Large intestine (tissue), 3 donors: ENCODE data around the gene LPP. TPM values are rescaled to one million over a fixed set of nuclear protein-coding genes. Genes with fewer than 3 reads are reported as not detected.
"Not testable (repeated sequence)": the region's sequence is repeated elsewhere in the genome, so short reads cannot be mapped to it uniquely, and the experiment has no call there.

Source experiments
- DNase-seq, 2 donors: peaks; one replicate each; pipeline versions ENCODE4 v3.0.0 to v3.0.0-alpha.2; 2013
- H3K27ac ChIP-seq: one replicate; pipeline ENCODE4 v1.5.1; 2013; ENCODE audit warnings: low read length
- H3K27me3 ChIP-seq: 2 replicates; pipeline ENCODE4 v1.6.1; 2013; ENCODE audit warnings: low read length; ENCODE audit not compliant: control insufficient read depth, insufficient read depth
- H3K36me3 ChIP-seq: 2 replicates; pipeline ENCODE4 v1.6.1; 2013; ENCODE audit warnings: low read length; ENCODE audit not compliant: control insufficient read depth, insufficient read depth
- H3K4me1 ChIP-seq: one replicate; pipeline ENCODE4 v1.6.1; 2013; ENCODE audit warnings: low read length; ENCODE audit not compliant: control insufficient read depth, insufficient read depth
- H3K4me3 ChIP-seq: one replicate; pipeline ENCODE4 v1.5.1; 2013; ENCODE audit warnings: low read length
- H3K9me3 ChIP-seq: one replicate; pipeline ENCODE4 v1.6.1; 2013; ENCODE audit warnings: mild to moderate bottlenecking, low read depth, low read length, moderate library complexity; ENCODE audit not compliant: control insufficient read depth
- WGBS: methylation state at CpG from one replicate; pipeline ENCODE4 v1.1.5; 2013; ENCODE audit warnings: low lambda C conversion rate; ENCODE audit not compliant: insufficient coverage; 5-methylcytosine and 5-hydroxymethylcytosine counted together
- polyA plus RNA-seq: library from polyadenylated mRNA; unstranded; fragments of 120-200 nt; gene quantifications from one replicate; pipeline ENCODE4 v1.2.1, GENCODE V29; 2013

Gene LPP
- polyA plus RNA-seq, 1 donor: 41.2 TPM

DNA sequence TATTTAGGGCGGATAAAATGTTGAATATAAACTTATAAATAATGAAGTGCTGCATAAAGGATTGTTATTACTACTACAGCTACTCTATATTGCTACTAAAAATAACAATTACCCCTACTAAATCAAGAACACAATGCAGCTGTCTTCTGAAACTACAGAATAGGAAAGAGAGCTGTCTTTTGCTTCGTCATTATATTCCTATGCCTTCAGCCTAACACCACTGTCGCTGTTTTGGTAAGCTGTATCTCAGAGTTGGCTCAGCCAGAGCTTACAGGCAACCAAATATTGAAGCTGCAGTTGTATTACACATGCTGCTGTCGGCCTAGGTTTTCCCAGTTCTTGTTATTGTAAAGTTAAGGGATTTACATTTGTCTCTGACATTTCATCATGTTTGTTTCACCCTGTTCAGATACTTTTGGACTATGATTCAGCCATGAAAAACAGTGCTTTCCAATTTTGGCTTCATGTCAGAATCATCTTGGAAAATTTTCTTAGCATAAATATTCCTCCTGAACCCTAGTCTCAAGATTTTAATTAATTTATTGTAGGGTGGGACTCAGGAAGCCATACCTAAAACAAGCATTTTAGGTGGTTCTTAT is 31.3 kb upstream of the LPP start:
- peak overlapping the region; percentile 4 for H3K27ac ChIP-seq
- no peaks in the 10 kb centered on the region for H3K9me3 ChIP-seq
- no peaks in the 10 kb centered on the region for H3K27me3 ChIP-seq
- H3K36me3 ChIP-seq: no peaks in the 10 kb centered on the region
- no peak overlapping the region for H3K4me3 ChIP-seq
- peaks cover 16% of the 10 kb centered on the region for H3K4me1 ChIP-seq
- 80% methylated on average over 1 of the region's 4 CpGs for WGBS
- DNase-seq: no peak

DNA sequence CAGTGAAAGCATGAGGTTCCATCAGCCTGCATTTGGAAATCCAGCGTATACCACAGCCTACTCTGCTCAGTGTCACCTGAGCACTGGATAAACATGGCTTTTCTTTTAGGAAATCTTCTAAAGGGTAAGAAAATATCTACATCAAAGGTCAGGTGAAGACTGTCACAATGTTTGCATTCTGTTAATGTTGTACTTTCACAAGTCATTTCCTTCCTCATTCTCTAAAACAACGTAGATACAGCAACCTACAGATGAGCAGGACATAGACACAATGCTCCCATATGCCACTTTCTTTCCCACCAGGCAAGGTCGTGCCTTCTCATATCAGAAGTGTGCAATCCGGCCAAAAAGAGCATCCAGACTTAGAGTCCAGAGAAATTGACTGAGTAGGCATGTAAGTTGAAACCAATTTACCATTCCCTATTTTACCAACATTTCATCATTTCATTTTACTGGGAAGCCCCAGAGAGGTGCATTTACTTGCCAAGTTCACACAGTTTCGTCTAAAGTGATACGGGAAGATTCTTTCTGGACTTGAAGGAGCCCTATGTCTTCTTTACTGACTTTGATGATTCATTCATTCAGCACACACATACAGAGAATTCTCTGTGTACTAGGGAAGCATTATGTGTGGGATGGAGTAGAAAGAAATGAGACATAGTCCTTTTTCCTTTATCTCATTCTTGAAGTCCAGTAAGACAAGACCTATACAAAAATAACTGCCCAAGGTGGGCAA is 30.6 kb upstream of the LPP start:
- Histone ChIP-seq H3K4me3 (no peak overlapping the region), H3K27ac (peak overlapping the region; percentile 41), H3K36me3 (no peaks in the 10 kb centered on the region), H3K27me3 (no peaks in the 10 kb centered on the region), H3K9me3 (no peaks in the 10 kb centered on the region), H3K4me1 (peaks cover 16% of the 10 kb centered on the region)
- 100% methylated on average over 2 of the region's 6 CpGs for WGBS
- DNase-seq: peak; percentile 25 to 64

DNA sequence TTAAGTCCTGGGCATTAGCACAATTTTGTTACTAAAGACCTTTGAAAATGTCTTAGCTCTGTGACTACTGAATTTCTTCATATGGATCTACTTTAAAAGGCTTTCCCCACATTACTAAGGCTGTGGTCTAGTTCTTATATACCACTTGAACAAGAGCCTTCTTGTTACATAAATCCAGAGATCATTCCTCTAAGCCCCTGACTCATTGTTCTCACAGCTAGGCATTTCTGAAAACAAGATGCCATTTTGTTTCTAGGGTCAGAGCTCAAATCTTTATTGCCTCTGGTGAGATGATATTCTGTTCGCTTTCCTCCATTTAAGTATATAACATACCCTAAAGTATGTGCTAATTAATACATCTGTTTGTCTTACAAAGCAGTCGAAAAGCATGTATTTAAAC is 29.8 kb upstream of the LPP start:
- no CpG with 5 or more reads among the region's 2 CpGs for WGBS
- H3K27ac ChIP-seq: no peak overlapping the region
- H3K27me3 ChIP-seq: no peaks in the 10 kb centered on the region
- peak in 1 of 2 donors; percentile 11 for DNase-seq
- H3K9me3 ChIP-seq: no peaks in the 10 kb centered on the region
- no peak overlapping the region for H3K4me3 ChIP-seq
- H3K36me3 ChIP-seq: no peaks in the 10 kb centered on the region
- peaks cover 16% of the 10 kb centered on the region for H3K4me1 ChIP-seq

GRCh38 chr3:188125076-188125475 is 28.9 kb upstream of the LPP start:
- H3K4me1 ChIP-seq: peaks cover 16% of the 10 kb centered on the region
- peak overlapping the region; percentile 36 for H3K27ac ChIP-seq
- no peak overlapping the region for H3K4me3 ChIP-seq
- no peaks in the 10 kb centered on the region for H3K36me3 ChIP-seq
- DNase-seq: peak; percentile 42 to 78
- H3K27me3 ChIP-seq: no peaks in the 10 kb centered on the region
- WGBS: 100% methylated on average over 1 of the region's 3 CpGs
- H3K9me3 ChIP-seq: no peaks in the 10 kb centered on the region

GRCh38 chr3:188126276-188126675 is 27.7 kb upstream of the LPP start:
- Histone ChIP-seq H3K27me3 (no peaks in the 10 kb centered on the region), H3K4me1 (peaks cover 16% of the 10 kb centered on the region), H3K9me3 (no peaks in the 10 kb centered on the region), H3K36me3 (no peaks in the 10 kb centered on the region), H3K27ac (no peak overlapping the region), H3K4me3 (no peak overlapping the region)
- WGBS: no CpG with 5 or more reads among the region's 2 CpGs
- peak in 1 of 2 donors; percentile 14 for DNase-seq

DNA sequence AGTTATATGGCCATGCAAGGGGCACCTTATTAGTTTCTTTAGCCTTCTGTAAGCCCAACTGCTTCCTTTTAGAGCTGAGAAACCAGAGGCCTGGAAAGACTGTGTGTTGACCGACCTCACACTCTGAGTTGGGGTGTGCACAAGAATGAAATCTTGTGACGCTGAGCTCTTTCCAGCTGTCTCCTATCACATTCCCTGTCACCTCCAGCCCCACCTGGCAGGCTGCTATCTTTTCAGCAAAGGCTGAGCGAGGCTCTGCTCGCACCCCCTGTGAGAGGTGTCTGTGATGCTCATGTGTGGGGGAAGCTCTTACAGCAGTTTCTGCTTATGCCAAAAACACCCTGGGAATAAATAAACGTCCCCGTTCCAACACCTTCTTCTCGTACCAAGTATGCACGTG is 27.0 kb upstream of the LPP start:
- peak in 1 of 2 donors; percentile 59 for DNase-seq
- H3K36me3 ChIP-seq: no peaks in the 10 kb centered on the region
- H3K4me1 ChIP-seq: peaks cover 16% of the 10 kb centered on the region
- H3K27ac ChIP-seq: no peak overlapping the region
- H3K4me3 ChIP-seq: no peak overlapping the region
- 83% methylated on average over 4 of the region's 8 CpGs for WGBS
- H3K27me3 ChIP-seq: no peaks in the 10 kb centered on the region
- no peaks in the 10 kb centered on the region for H3K9me3 ChIP-seq

DNA sequence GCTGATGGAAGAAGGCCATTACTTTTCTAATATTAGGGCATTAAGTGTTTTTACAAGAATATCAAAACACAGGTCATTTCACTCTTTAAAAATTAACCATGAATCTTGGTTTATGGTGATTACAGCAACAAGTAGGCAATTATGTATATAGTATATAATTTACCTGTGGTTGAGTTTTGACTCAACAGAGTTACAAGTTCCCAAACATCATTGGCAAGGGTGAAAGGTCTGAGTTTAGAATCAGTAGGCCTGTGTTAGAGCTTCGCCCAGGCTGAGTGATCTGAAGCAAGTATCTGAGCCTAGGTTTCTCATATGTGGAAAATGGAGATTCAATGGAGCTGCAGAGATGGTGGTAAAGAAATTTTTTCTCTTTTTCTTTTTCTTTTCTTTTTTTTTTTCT is 25.1 kb upstream of the LPP start:
- H3K27me3 ChIP-seq: no peaks in the 10 kb centered on the region
- no peak overlapping the region for H3K27ac ChIP-seq
- H3K4me1 ChIP-seq: peaks cover 11% of the 10 kb centered on the region
- peak in 1 of 2 donors; percentile 32 for DNase-seq
- no peaks in the 10 kb centered on the region for H3K9me3 ChIP-seq
- H3K4me3 ChIP-seq: no peak overlapping the region
- WGBS: no CpG with 5 or more reads among the region's 1 CpG
- no peaks in the 10 kb centered on the region for H3K36me3 ChIP-seq

GRCh38 chr3:188131023-188131422 is 22.9 kb upstream of the LPP start:
- not testable (repeated sequence) for DNase-seq, H3K36me3 ChIP-seq, H3K27me3 ChIP-seq, H3K27ac ChIP-seq, H3K4me3 ChIP-seq, H3K9me3 ChIP-seq, H3K4me1 ChIP-seq
- no CpG with 5 or more reads among the region's 2 CpGs for WGBS

DNA sequence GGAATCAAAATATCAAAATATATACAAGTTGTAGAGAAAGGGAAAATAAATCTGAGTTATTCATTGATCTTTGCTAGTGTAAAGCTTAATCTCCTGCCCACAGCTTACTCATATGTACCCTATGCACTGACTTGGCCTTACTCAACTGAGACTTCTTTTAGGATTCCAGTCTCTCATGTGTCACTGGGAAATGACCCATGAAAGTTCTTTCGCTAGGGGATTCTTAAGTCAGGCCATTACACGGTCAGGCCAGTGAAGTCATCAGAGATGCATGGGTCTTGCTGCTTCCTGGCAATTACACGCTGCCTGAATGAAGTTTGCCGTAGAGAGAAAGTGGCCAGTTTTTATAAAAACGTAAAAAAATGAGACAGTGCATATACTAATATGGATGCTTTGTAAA is 20.7 kb upstream of the LPP start:
- WGBS: 100% methylated on average over 1 of the region's 5 CpGs
- Histone ChIP-seq H3K9me3 (no peaks in the 10 kb centered on the region), H3K4me3 (no peak overlapping the region), H3K27ac (no peak overlapping the region), H3K27me3 (no peaks in the 10 kb centered on the region), H3K4me1 (no peaks in the 10 kb centered on the region), H3K36me3 (no peaks in the 10 kb centered on the region)
- DNase-seq: no peak

- DNase-seq: no peak
- no peaks in the 10 kb centered on the region for H3K36me3 ChIP-seq
- no peaks in the 10 kb centered on the region for H3K27me3 ChIP-seq
- WGBS: no CpG with 5 or more reads among the region's 6 CpGs
- no peak overlapping the region for H3K4me3 ChIP-seq
- H3K27ac ChIP-seq: no peak overlapping the region
- H3K4me1 ChIP-seq: no peaks in the 10 kb centered on the region
- no peaks in the 10 kb centered on the region for H3K9me3 ChIP-seq
These were observed 20.3 kb upstream of the LPP start for GRCh38 chr3:188133646-188134045.

DNA sequence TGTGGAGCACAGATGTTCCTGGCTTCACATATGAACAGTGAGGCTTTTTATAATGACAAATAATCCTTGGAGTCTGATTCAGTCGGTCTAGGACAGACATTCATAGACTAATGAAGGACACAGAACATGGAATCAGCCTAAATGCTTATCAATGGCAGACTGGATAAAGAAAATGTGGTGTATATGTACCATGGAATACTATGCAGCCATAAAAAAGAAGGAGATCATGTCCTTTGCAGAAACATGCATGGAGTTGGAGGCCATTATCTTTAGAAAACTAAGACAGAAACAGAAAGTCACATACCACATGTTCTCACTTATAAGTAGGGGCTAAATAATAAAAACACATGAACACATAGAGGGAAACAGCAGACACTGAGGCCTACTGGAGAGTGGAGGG is 19.9 kb upstream of the LPP start:
- WGBS: no CpG with 5 or more reads among the region's 1 CpG

More for the DNA sequence above, 19.9 kb upstream of the LPP start:
- H3K4me1 ChIP-seq: no peaks in the 10 kb centered on the region
- no peaks in the 10 kb centered on the region for H3K9me3 ChIP-seq
- DNase-seq: no peak
- no peak overlapping the region for H3K27ac ChIP-seq
- no peak overlapping the region for H3K4me3 ChIP-seq
- H3K36me3 ChIP-seq: no peaks in the 10 kb centered on the region
- H3K27me3 ChIP-seq: no peaks in the 10 kb centered on the region
